Testis (tissue), 3 donors: ENCODE results near the gene EHBP1L1. TPM values are rescaled to one million over a fixed set of nuclear protein-coding genes. Genes with fewer than 3 reads are reported as not detected.

Experiments used
- DNase-seq: peaks from one replicate; pipeline ENCODE4 v3.0.0-alpha.2; 2019
- H3K27ac ChIP-seq, 2 donors: fragments of 200-600 bp; sonication (generic); one replicate each; pipeline ENCODE4 v1.5.1; 2019
- H3K27me3 ChIP-seq: fragments of 200-600 bp; sonication (generic); one replicate; pipeline ENCODE4 v1.5.1; 2019
- H3K36me3 ChIP-seq: fragments of 200-600 bp; sonication (generic); one replicate; pipeline ENCODE4 v1.5.1; 2017; ENCODE audit warnings: low read depth; ENCODE audit errors: missing control alignments
- H3K4me1 ChIP-seq: fragments of 200-600 bp; sonication (generic); one replicate; pipeline ENCODE4 v1.5.1; 2019
- H3K4me3 ChIP-seq, 2 donors: fragments of 200-600 bp; sonication (generic); one replicate each; pipeline ENCODE4 v1.5.1; 2017 to 2019
- H3K9me3 ChIP-seq: fragments of 200-600 bp; sonication (generic); one replicate; pipeline ENCODE4 v1.5.1; 2017
- CTCF ChIP-seq, 3 experiments: fragments of 450-650 bp in 2 of 3; fragments of 200-600 bp in 1 of 3; sonication (generic) in 1 of 3; IDR thresholded peaks; one replicate each; pipeline ENCODE4 v1.5.1; 2016 to 2019; ENCODE audit warnings: antibody characterized with exemption in 3 of 3, mild to moderate bottlenecking in 2 of 3, moderate library complexity in 1 of 3
- POLR2A ChIP-seq: fragments of 450-650 bp; IDR thresholded peaks from one replicate; pipeline ENCODE4 v1.6.1; 2017; ENCODE audit warnings: antibody characterized with exemption, mild to moderate bottlenecking, moderate library complexity
- WGBS, 2 donors: methylation state at CpG; one replicate each; pipeline ENCODE4 v1.1.5; 2018; 5-methylcytosine and 5-hydroxymethylcytosine counted together
- intact Hi-C: fragments of 100-400 bp; cut with DNase I; formaldehyde crosslinking; loops from one replicate; pipeline ENCODE4 v1.15.1; 2023; ENCODE audit warnings: low total_unique reads
- polyA plus RNA-seq: library from polyadenylated mRNA; stranded (reverse); fragments of 350-450 nt; fragmentation: Illumina TruSeq; extraction: RNeasy Lipid Tissue Mini Kit (QIAGEN cat#74804); gene quantifications from one replicate; pipeline ENCODE4 v1.2.3, GENCODE V29; 2014; ENCODE audit warnings: low read depth, low replicate concordance; ENCODE audit not compliant: insufficient read depth
- total RNA-seq, 2 donors: library from RNA; depleted of rRNA; stranded (reverse); fragments of >200 nt; gene quantifications; one replicate each; pipeline ENCODE4 v1.2.3, GENCODE V29; 2016

The EHBP1L1 gene
- total and polyA plus RNA-seq, 3 donors from 2014 or later, result 20.5 to 66.8 (median 51.0) TPM

DNA sequence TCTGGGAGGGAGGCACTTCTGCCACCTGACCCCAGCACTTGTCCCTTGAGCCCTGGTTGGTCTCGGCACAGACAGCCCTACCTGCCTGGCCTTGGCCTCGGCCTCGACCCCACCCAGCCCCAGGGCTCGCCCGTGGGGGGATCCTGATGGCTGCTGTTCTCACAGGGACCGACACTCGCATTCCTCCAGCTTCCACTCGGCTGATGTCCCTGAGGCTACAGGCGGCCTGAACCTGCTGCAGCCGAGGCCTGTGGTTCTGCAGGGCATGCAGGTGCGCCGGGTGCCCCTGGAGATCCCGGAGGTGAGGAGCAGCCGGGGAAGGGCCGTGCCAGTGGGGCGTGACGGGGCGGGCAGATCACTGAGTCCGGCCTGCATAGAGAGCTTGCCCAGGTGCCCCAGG, 44.8 kb downstream of the EHBP1L1 start:
- TF ChIP-seq CTCF (IDR thresholded peaks at IDR 0.05) (no peak), POLR2A (no peak)
- Histone ChIP-seq H3K9me3 (no peaks in the 10 kb centered on the region), H3K36me3 (no peaks in the 10 kb centered on the region), H3K4me3 (no peak overlapping the region), H3K27ac (no peak overlapping the region), H3K27me3 (no peaks in the 10 kb centered on the region), H3K4me1 (peaks cover 14% of the 10 kb centered on the region)
- no peak for DNase-seq
- intact Hi-C loops, result no loop called here
- WGBS, 2 donors, result 79% methylated on average over 17 of the region's 19 CpGs; no CpG with 5 or more reads in 1 of the 2 donors

DNA sequence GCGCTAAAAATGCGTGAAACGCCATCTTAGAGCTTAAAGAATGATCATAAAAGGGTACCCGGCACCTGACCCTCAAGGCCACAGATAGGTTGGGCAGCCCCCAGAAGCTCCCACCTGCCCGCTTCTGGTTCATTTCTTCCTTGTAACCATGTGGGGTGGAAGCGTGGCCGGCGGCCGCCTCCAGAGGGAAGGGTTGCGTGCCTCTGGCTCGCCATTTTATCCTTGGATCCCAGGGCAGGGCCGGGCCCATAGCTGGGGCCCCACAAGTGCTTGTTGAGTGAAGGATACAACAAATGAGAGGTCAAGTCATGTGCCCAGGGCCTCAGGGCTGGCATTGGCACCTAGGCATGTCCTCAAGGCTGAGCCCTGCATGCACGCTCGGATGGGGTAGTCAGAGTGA, 45.6 kb downstream of the EHBP1L1 start:
- no peak for DNase-seq
- H3K36me3 ChIP-seq, result no peaks in the 10 kb centered on the region

DNA sequence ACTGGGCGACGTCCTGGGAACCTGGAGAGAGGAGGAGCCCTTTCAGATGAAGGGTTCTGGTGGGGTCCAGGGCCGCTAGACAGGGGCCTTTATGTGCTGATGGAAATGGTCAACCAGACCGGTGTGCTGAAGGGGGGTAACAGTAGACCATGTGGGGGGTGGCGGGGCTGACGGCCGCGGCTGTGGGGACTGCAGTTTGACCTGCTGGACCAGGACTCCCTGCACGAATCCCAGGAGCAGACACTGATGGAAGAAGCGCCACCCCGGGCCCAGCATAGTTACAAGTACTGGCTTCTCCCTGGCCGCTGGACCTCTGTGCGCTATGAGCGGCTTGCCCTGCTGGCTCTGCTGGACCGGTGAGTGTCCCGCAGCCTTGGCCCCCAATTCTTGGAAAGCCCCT, 46.2 kb downstream of the EHBP1L1 start:
- Histone ChIP-seq H3K27ac (no peak overlapping the region), H3K36me3 (no peaks in the 10 kb centered on the region), H3K4me3 (no peak overlapping the region), H3K9me3 (no peaks in the 10 kb centered on the region), H3K27me3 (no peaks in the 10 kb centered on the region), H3K4me1 (peaks cover 5% of the 10 kb centered on the region)
- no peak for DNase-seq
- intact Hi-C loops, result no loop called here
- 86 to 89% methylated on average over 11 to 16 of the region's 16 CpGs for WGBS, 2 donors
- TF ChIP-seq CTCF (IDR thresholded peaks at IDR 0.05) (no peak), POLR2A (no peak)

More for the DNA sequence above, 45.6 kb downstream of the EHBP1L1 start:
- Histone ChIP-seq H3K9me3 (no peaks in the 10 kb centered on the region), H3K4me1 (peaks cover 10% of the 10 kb centered on the region), H3K27me3 (no peaks in the 10 kb centered on the region), H3K4me3 (no peak overlapping the region), H3K27ac (no peak overlapping the region)
- intact Hi-C loops, result no loop called here
- WGBS, 2 donors, result 93% methylated on average over 10 to 14 of the region's 14 CpGs
- TF ChIP-seq CTCF (IDR thresholded peaks at IDR 0.05), result no peak
- no peak for TF ChIP-seq POLR2A

- no peak overlapping the region for H3K27ac ChIP-seq
- no peak overlapping the region for H3K4me3 ChIP-seq
- no peaks in the 10 kb centered on the region for H3K9me3 ChIP-seq
- no peaks in the 10 kb centered on the region for H3K36me3 ChIP-seq
- no peak for TF ChIP-seq CTCF (IDR thresholded peaks at IDR 0.05)
- TF ChIP-seq POLR2A, result no peak
- no peaks in the 10 kb centered on the region for H3K27me3 ChIP-seq
- intact Hi-C loops, result no loop called here
- no peaks in the 10 kb centered on the region for H3K4me1 ChIP-seq
- 84 to 89% methylated on average over 8 to 14 of the region's 14 CpGs for WGBS, 2 donors
- DNase-seq, result no peak
Observed at GRCh38 chr11:65623177-65623576, 47.3 kb downstream of the EHBP1L1 start.

DNA sequence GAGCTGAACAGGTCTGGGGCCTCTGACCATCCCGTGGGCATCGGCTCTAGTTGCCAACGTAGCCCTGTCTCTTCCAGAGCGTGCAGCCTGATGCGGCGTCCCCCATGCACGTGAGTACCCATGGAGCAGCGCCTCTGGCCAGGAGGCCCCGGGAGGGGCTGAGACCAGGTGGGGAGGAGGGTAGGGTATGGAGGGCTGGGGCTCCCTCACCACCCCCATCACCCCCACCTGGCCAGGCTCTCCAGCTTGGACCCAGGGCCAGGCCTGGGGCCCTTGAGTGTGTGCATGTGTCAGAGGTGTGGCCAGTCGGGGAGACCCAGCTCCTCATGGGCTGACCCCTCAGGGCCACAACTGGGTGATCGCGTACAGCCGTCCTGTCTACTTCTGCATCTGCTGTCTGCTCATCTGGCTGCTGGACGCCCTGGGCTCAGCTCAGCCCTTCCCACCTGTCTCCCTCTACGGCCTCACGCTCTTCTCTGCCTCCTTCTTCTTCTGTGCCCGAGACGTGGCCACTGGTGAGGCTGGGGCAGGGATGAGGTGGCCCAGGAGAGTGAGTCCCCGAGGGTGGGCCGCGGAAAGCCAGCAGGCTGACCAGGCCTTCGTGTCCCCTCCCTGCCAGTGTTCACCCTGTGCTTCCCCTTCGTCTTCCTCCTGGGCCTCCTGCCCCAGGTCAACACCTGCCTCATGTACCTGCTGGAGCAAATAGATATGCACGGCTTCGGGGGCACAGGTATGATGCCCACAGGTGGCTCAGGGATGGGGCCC, 48.2 kb downstream of the EHBP1L1 start:
- WGBS, 2 donors, result 88 to 94% methylated on average over 15 to 25 of the region's 25 CpGs
- H3K27ac ChIP-seq, result no peak overlapping the region
- no peaks in the 10 kb centered on the region for H3K27me3 ChIP-seq
- no peaks in the 10 kb centered on the region for H3K4me1 ChIP-seq
- intact Hi-C loops, result no loop called here
- TF ChIP-seq CTCF (IDR thresholded peaks at IDR 0.05), result no peak
- TF ChIP-seq POLR2A, result no peak
- DNase-seq, result no peak
- H3K4me3 ChIP-seq, result no peak overlapping the region
- H3K9me3 ChIP-seq, result no peaks in the 10 kb centered on the region
- no peaks in the 10 kb centered on the region for H3K36me3 ChIP-seq
